H1 (cell line): ENCODE data around the gene FBXO8. TPM values are rescaled to one million over a fixed set of nuclear protein-coding genes. Genes with fewer than 3 reads are reported as not detected.

Experiments
- CTCF ChIA-PET: fragments of 300-600 bp; sonication (Branson Sonifier 250); formaldehyde crosslinking; loops from one replicate; lab custom pipeline; 2021; ENCODE audit not compliant: partially characterized antibody; lab: Charles Lee
- POLR2A ChIA-PET: fragments of 300-600 bp; sonication (Branson Sonifier 250); formaldehyde crosslinking; loops from one replicate; lab custom pipeline; 2021; ENCODE audit warnings: inconsistent platforms; ENCODE audit not compliant: partially characterized antibody; lab: Charles Lee
- DNase-seq, 2 experiments: peaks; one replicate each; pipeline versions ENCODE4 v3.0.0 to v3.0.0-alpha.2; 2010 to 2022; ENCODE audit warnings: low spot score in 2 of 2, low read depth in 1 of 2, mixed read lengths in 1 of 2
- FAIRE-seq: peaks from 2 replicates; lab custom pipeline; 2011; peaks lifted over from hg19 to GRCh38; lab: Jason Lieb, UNC
- H2AFZ ChIP-seq: 2 replicates; pipeline ENCODE4 v1.8.1; 2012; ENCODE audit warnings: low read length, inconsistent platforms
- H2AK5ac ChIP-seq: 2 replicates; pipeline ENCODE4 v1.6.1; 2013; ENCODE audit warnings: low read depth, low read length
- H2BK120ac ChIP-seq: replicated peaks from 2 replicates; pipeline ENCODE3; 2013; ENCODE audit warnings: low read depth, low read length, inconsistent platforms
- H2BK12ac ChIP-seq: 2 replicates; pipeline ENCODE4 v1.6.1; 2013; ENCODE audit warnings: low read depth, low read length
- H2BK15ac ChIP-seq: 2 replicates; pipeline ENCODE4 v1.6.1; 2013; ENCODE audit warnings: low read length
- H2BK20ac ChIP-seq: 2 replicates; pipeline ENCODE4 v1.6.1; 2013; ENCODE audit warnings: low read length
- H2BK5ac ChIP-seq: 2 replicates; pipeline ENCODE4 v1.6.1; 2013; ENCODE audit warnings: low read depth, low read length
- H3K14ac ChIP-seq: 2 replicates; pipeline ENCODE4 v1.6.1; 2013; ENCODE audit warnings: inconsistent platforms; ENCODE audit not compliant: insufficient read length
- H3K18ac ChIP-seq: 2 replicates; pipeline ENCODE4 v1.6.1; 2013; ENCODE audit warnings: low read length; ENCODE audit errors: extremely low read depth
- H3K23ac ChIP-seq: 2 replicates; pipeline ENCODE4 v1.6.1; 2013; ENCODE audit warnings: inconsistent platforms; ENCODE audit not compliant: insufficient read length
- H3K23me2 ChIP-seq: 2 replicates; pipeline ENCODE4 v1.6.1; 2013; ENCODE audit warnings: low read depth, low read length
- H3K27ac ChIP-seq: 2 replicates; pipeline ENCODE4 v1.6.1; 2011; ENCODE audit warnings: low read depth, low read length, inconsistent platforms
- H3K27me3 ChIP-seq, 4 experiments: replicated peaks in 1 of 4; 1 replicate in 1 of 4; 2 replicates in 3 of 4; pipeline versions ENCODE4 v1.6.1 to v1.8.1; 2011 to 2013; ENCODE audit warnings: low read length in 3 of 4, mild to moderate bottlenecking in 3 of 4, inconsistent platforms in 2 of 4, mixed read lengths in 2 of 4, moderate library complexity in 1 of 4; ENCODE audit not compliant: control insufficient read depth in 3 of 4, insufficient read depth in 3 of 4; ENCODE audit errors: extremely low read depth in 1 of 4
- H3K36me3 ChIP-seq, 4 experiments: 2 replicates each; pipeline versions ENCODE4 v1.6.1 to v1.8.1; 2011 to 2013; ENCODE audit warnings: mild to moderate bottlenecking in 4 of 4, low read length in 3 of 4, moderate library complexity in 2 of 4, control low read depth in 1 of 4, inconsistent platforms in 1 of 4; ENCODE audit not compliant: insufficient read depth in 4 of 4, control insufficient read depth in 2 of 4
- H3K4ac ChIP-seq: replicated peaks from 2 replicates; pipeline ENCODE3; 2013; ENCODE audit warnings: low read length, low read depth, mixed read lengths, inconsistent platforms; ENCODE audit not compliant: insufficient read length
- H3K4me1 ChIP-seq, 4 experiments: replicated peaks in 1 of 4; 1 replicate in 1 of 4; 2 replicates in 3 of 4; pipeline versions ENCODE4 v1.6.1 to v1.8.1; 2011 to 2013; ENCODE audit warnings: low read length in 3 of 4, inconsistent platforms in 2 of 4, mixed read lengths in 1 of 4; ENCODE audit not compliant: insufficient read depth in 4 of 4, control insufficient read depth in 3 of 4
- H3K4me2 ChIP-seq, 2 experiments: 2 replicates each; pipeline versions ENCODE4 v1.6.1 to v1.8.1; 2011 to 2013; ENCODE audit warnings: low read depth in 2 of 2, low read length in 2 of 2, control low read depth in 1 of 2, inconsistent platforms in 1 of 2, mild to moderate bottlenecking in 1 of 2; ENCODE audit not compliant: insufficient read depth in 1 of 2
- H3K4me3 ChIP-seq, 4 experiments: fragments of 200-600, 300-600 bp in 1 of 4; sonication (generic), shearing (Covaris generic), sonication (Bioruptor Twin) in 1 of 4; 2 replicates each; pipeline versions ENCODE4 v1.5.1 to v1.8.1; 2011 to 2016; ENCODE audit warnings: low read length in 4 of 4, low read depth in 3 of 4, control low read depth in 2 of 4, inconsistent platforms in 2 of 4, mild to moderate bottlenecking in 2 of 4, mixed read lengths in 1 of 4, moderate library complexity in 1 of 4; ENCODE audit not compliant: insufficient read depth in 2 of 4; ENCODE audit errors: extremely low read depth in 1 of 4
- H3K56ac ChIP-seq: replicated peaks from 2 replicates; pipeline ENCODE3; 2013; ENCODE audit warnings: low read depth, mild to moderate bottlenecking, mixed read lengths, low read length, inconsistent platforms; ENCODE audit not compliant: insufficient read length
- H3K79me1 ChIP-seq: 2 replicates; pipeline ENCODE4 v1.6.1; 2013; ENCODE audit warnings: low read depth, low read length, control low read depth
- H3K79me2 ChIP-seq, 2 experiments: 2 replicates each; pipeline versions ENCODE4 v1.6.1 to v1.8.1; 2012 to 2013; ENCODE audit warnings: low read length in 2 of 2, mild to moderate bottlenecking in 2 of 2, inconsistent platforms in 1 of 2; ENCODE audit not compliant: insufficient read depth in 2 of 2, control insufficient read depth in 1 of 2
- H3K9ac ChIP-seq, 4 experiments: replicated peaks in 1 of 4; 1 replicate in 1 of 4; 2 replicates in 3 of 4; pipeline versions ENCODE4 v1.6.1 to v1.8.1; 2011 to 2013; ENCODE audit warnings: low read depth in 3 of 4, low read length in 3 of 4, control low read depth in 2 of 4, mild to moderate bottlenecking in 2 of 4, moderate library complexity in 2 of 4, inconsistent platforms in 1 of 4; ENCODE audit errors: extremely low read depth in 1 of 4
- H3K9me3 ChIP-seq, 2 experiments: 2 replicates each; pipeline versions ENCODE4 v1.6.1 to v1.8.1; 2012 to 2013; ENCODE audit warnings: mild to moderate bottlenecking in 2 of 2, moderate library complexity in 2 of 2, control low read depth in 1 of 2, inconsistent platforms in 1 of 2, low read depth in 1 of 2, low read length in 1 of 2, mixed read lengths in 1 of 2; ENCODE audit not compliant: insufficient read depth in 2 of 2
- H4K20me1 ChIP-seq, 2 experiments: replicated peaks in 1 of 2; 2 replicates each; pipeline versions ENCODE3 to v1.8.1; 2011 to 2013; ENCODE audit warnings: inconsistent platforms in 2 of 2, low read length in 2 of 2, mild to moderate bottlenecking in 1 of 2; ENCODE audit not compliant: insufficient read depth in 2 of 2, control insufficient read depth in 1 of 2
- H4K5ac ChIP-seq: 2 replicates; pipeline ENCODE4 v1.6.1; 2013; ENCODE audit warnings: low read length, low read depth, mixed read lengths, inconsistent platforms; ENCODE audit not compliant: insufficient read length
- H4K8ac ChIP-seq: 2 replicates; pipeline ENCODE4 v1.8.0; 2013; ENCODE audit warnings: mild to moderate bottlenecking, moderate library complexity, low read length, inconsistent platforms; ENCODE audit not compliant: insufficient read depth; ENCODE audit errors: extremely low read depth
- H4K91ac ChIP-seq: replicated peaks from 2 replicates; pipeline ENCODE3; 2013; ENCODE audit warnings: low read length, mixed read lengths, inconsistent platforms; ENCODE audit not compliant: insufficient read length
- ASH2L ChIP-seq: fragments of 200-600, 300-600 bp; sonication (generic); IDR thresholded peaks from one replicate; pipeline ENCODE4 v1.7.1; 2017; ENCODE audit warnings: low read length
- ATF3 ChIP-seq: IDR thresholded peaks from 2 replicates; pipeline ENCODE4 v1.6.1; 2011; ENCODE audit warnings: low read depth, mild to moderate bottlenecking, low read length; ENCODE audit not compliant: insufficient read depth
- BCL11A ChIP-seq, 2 experiments: IDR thresholded peaks; one replicate each; pipeline ENCODE4 v1.6.1; 2011; ENCODE audit warnings: low read depth in 2 of 2, low read length in 2 of 2, mild to moderate bottlenecking in 2 of 2
- BRCA1 ChIP-seq: IDR thresholded peaks from 2 replicates; pipeline ENCODE4 v1.6.1; 2012; ENCODE audit warnings: low read depth, low read length, improper control_type of control experiment
- CTBP2 ChIP-seq: IDR thresholded peaks from 2 replicates; pipeline ENCODE4 v1.7.0; 2011; ENCODE audit warnings: borderline replicate concordance, mild to moderate bottlenecking, moderate library complexity, mixed read lengths, low read length; ENCODE audit not compliant: insufficient read depth, insufficient read length
- GTF2F1 ChIP-seq: IDR thresholded peaks from 2 replicates; pipeline ENCODE4 v1.6.1; 2012; ENCODE audit warnings: low read depth, low read length, improper control_type of control experiment, borderline replicate concordance
- JUN ChIP-seq: IDR thresholded peaks from 2 replicates; pipeline ENCODE4 v1.6.1; 2011; ENCODE audit warnings: low read depth, mild to moderate bottlenecking, improper control_type of control experiment, low read length
- MAX ChIP-seq: IDR thresholded peaks from 2 replicates; pipeline ENCODE4 v1.6.1; 2012; ENCODE audit warnings: inconsistent platforms
- NANOG ChIP-seq: IDR thresholded peaks from 2 replicates; pipeline ENCODE4 v1.6.1; 2011; ENCODE audit warnings: low read length, low read depth, mild to moderate bottlenecking, inconsistent platforms; ENCODE audit not compliant: insufficient read depth, poor library complexity, severe bottlenecking
- POU5F1 ChIP-seq: IDR thresholded peaks from 2 replicates; pipeline ENCODE4 v1.6.1; 2011; ENCODE audit warnings: low read depth, mild to moderate bottlenecking, low read length, moderate library complexity
- SIX5 ChIP-seq: IDR thresholded peaks from 2 replicates; pipeline ENCODE4 v1.6.1; 2011; ENCODE audit warnings: mild to moderate bottlenecking, low read depth, low read length
- SP4 ChIP-seq: IDR thresholded peaks from 2 replicates; pipeline ENCODE4 v1.6.1; 2012; ENCODE audit warnings: low read length, inconsistent platforms
- TCF12 ChIP-seq: IDR thresholded peaks from 2 replicates; pipeline ENCODE4 v1.6.1; 2011; ENCODE audit warnings: low read depth, mild to moderate bottlenecking, low read length
- YY1 ChIP-seq: IDR thresholded peaks from 2 replicates; pipeline ENCODE4 v1.6.1; 2011; ENCODE audit warnings: low read depth, mild to moderate bottlenecking, low read length
- WGBS, 2 experiments: shearing (Covaris generic) in 1 of 2; methylation state at CpG; one replicate each; pipeline versions ENCODE4 v1.1.6 to v1.1.7; 2013 to 2015; ENCODE audit warnings: low lambda C conversion rate in 2 of 2, mixed read lengths in 2 of 2, inconsistent platforms in 1 of 2, low coverage in 1 of 2, missing lambda C conversion rate in 1 of 2; ENCODE audit not compliant: insufficient replicate concordance in 2 of 2, insufficient coverage in 1 of 2, insufficient read length in 1 of 2; ENCODE audit errors: extremely low coverage in 1 of 2, missing lambda C conversion rate in 1 of 2; 5-methylcytosine and 5-hydroxymethylcytosine counted together
- polyA plus RNA-seq, 7 experiments: library from polyadenylated mRNA; depleted of rRNA in 3 of 7; stranded (reverse) in 5 of 7; unstranded in 2 of 7; fragments of >200 nt in 5 of 7; fragments of 200-250 nt in 2 of 7; gene quantifications; 1 replicate in 5 of 7; 2 replicates in 1 of 7; 4 replicates in 1 of 7; pipeline versions ENCODE4 v1.2.1 to v1.2.3, GENCODE V29; 2011 to 2013; ENCODE audit warnings: missing spikeins in 2 of 7, mixed read lengths in 2 of 7
- total RNA-seq: library from RNA; stranded (reverse); fragmentation: NEBNext Ultra II Directional; extraction: Animal tissue kit (Norgen Biotek cat#: 25700); gene quantifications from 2 replicates; pipeline ENCODE4 v1.2.1, GENCODE V29; 2021

The FBXO8 gene
- total and polyA plus RNA-seq, 2 of the 8 experiments (the other 6 are each of a cell fraction or from before 2014, with no cell fraction given): 5.1 to 7.5 TPM

GRCh38 chr4:174286870-174287269 lies 3.4 kb upstream of the FBXO8 start:
- POLR2A ChIA-PET: no interaction called here
- peaks cover 0 to 3% (median 0%) of the 10 kb centered on the region in 4 experiments; a peak in 1 of 7 replicates for H3K4me1 ChIP-seq
- no peak overlapping the region for H2BK120ac ChIP-seq
- no peak overlapping the region for H2BK5ac ChIP-seq
- H3K18ac ChIP-seq: no peak overlapping the region
- no peak overlapping the region for H3K14ac ChIP-seq
- 86% methylated on average over 3 of the region's 3 CpGs; no CpG with 5 or more reads in 1 of the 2 experiments for WGBS, 2 experiments
- CTCF ChIA-PET: interaction anchor here (1.3 to 1.4 kb wide), 3 partner anchors 7 to 64 kb away, joined by 3 to 6 read pairs (median 3); no protein-coding TSS in a partner anchor
- H4K91ac ChIP-seq: no peak overlapping the region
- no peak overlapping the region for H3K9ac ChIP-seq
- no peak overlapping the region for H3K4me2 ChIP-seq
- no peak overlapping the region for H4K5ac ChIP-seq
- H3K9me3 ChIP-seq: no peaks in the 10 kb centered on the region
- no peak overlapping the region for H2AK5ac ChIP-seq
- H2AFZ ChIP-seq: no peak overlapping the region
- H3K27ac ChIP-seq: no peak overlapping the region
- H3K56ac ChIP-seq: no peak overlapping the region
- no peak for DNase-seq
- H2BK12ac ChIP-seq: no peak overlapping the region
- H2BK15ac ChIP-seq: no peak overlapping the region
- no peak overlapping the region for H3K4ac ChIP-seq
- TF ChIP-seq JUN (no peak), BRCA1 (no peak), MAX (no peak), GTF2F1 (no peak), YY1 (no peak), ATF3 (no peak), SIX5 (no peak), TCF12 (no peak), ASH2L (no peak), NANOG (no peak), POU5F1 (no peak), BCL11A (IDR thresholded peaks at IDR 0.05; ENCODE audit: low read depth in 2 of 2, low read length in 2 of 2) (no peak), CTBP2 (no peak), SP4 (no peak)
- TF ChIP-seq, all 59 proteins: peak for 0
- Histone ChIP-seq H3K79me1 (0 out of 2 replicates have a peak, but pooled peaks cover 2% of the 10 kb centered on the region), H3K23ac (no peak overlapping the region), H3K36me3 (no peaks in the 10 kb centered on the region; a peak in 1 of 8 replicates), H3K4me3 (no peak overlapping the region), H3K23me2 (peaks cover 2% of the 10 kb centered on the region), H2BK20ac (no peak overlapping the region), H4K8ac (no peak overlapping the region), H4K20me1 (no peaks in the 10 kb centered on the region), H3K27me3 (no peaks in the 10 kb centered on the region), H3K79me2 (peaks cover 0 to 61% of the 10 kb centered on the region in 2 experiments; a peak in 2 of 4 replicates)
- FAIRE-seq: no peak
